Measurements from ENCODE around the gene IRX3. TPM values are rescaled to one million over a fixed set of nuclear protein-coding genes. Genes with fewer than 3 reads are reported as not detected.

IRX3 gene
- total and polyA plus RNA-seq, 10 of the 15 experiments (the other 5 are each of a cell fraction or from before 2014, with no cell fraction given), result 0.05 TPM; not detected in 9

- no peak overlapping the region for H3K4me2 ChIP-seq (ENCODE audit: control insufficient read depth, insufficient read depth)
- H3K9me3 ChIP-seq (replicated peaks; ENCODE audit: control insufficient read depth, insufficient read depth, low read length), result no peaks in the 10 kb centered on the region; the same call in 2 of the 3 replicates
- no peak overlapping the region for H3K9ac ChIP-seq (ENCODE audit: control insufficient read depth, insufficient read depth, low read length)
- POLR2A ChIA-PET, result no interaction called here
- in situ Hi-C loops (cut with MboI) (no loop called here), intact Hi-C loops (cut with micrococcal nuclease; ENCODE audit: unreplicated experiment) (loop anchor here (10.0 kb wide), 1 partner anchor 511 kb away; no protein-coding TSS in a partner anchor)
- H3K36me3 ChIP-seq (ENCODE audit: control insufficient read depth in 2 of 2, insufficient read depth in 2 of 2, low read length in 1 of 2), result no peaks in the 10 kb centered on the region
- no peaks in the 10 kb centered on the region for H3K4me1 ChIP-seq (ENCODE audit: control insufficient read depth, insufficient read depth, low read length)
- BruUV-seq (replicated peaks), result no TSS peak
- H3K79me2 ChIP-seq (ENCODE audit: control insufficient read depth, insufficient read depth, low read length), result no peaks in the 10 kb centered on the region
- SMC1A ChIA-PET (ENCODE audit: uncharacterized antibody, unreplicated experiment), result no interaction called here
- FAIRE-seq, result no peak
- no peaks in the 10 kb centered on the region for H4K20me1 ChIP-seq (ENCODE audit: control insufficient read depth, insufficient read depth)
- H3K4me3 ChIP-seq, result no peak overlapping the region
- H3K27ac ChIP-seq (ENCODE audit: control insufficient read depth, insufficient read depth), result no peak overlapping the region
- no peak for ATAC-seq
- CTCF ChIA-PET, result no interaction called here
- DNase-seq (ENCODE audit: low read depth, low spot score), result no peak
- no peak overlapping the region for H2AFZ ChIP-seq (ENCODE audit: control insufficient read depth, low read depth, low read length)
- 60% methylated on average over 46 of the region's 77 CpGs for WGBS (ENCODE audit: insufficient coverage, insufficient replicate concordance, low lambda C conversion rate, missing lambda C conversion rate)
- H3K27me3 ChIP-seq (replicated peaks in 1 of 2; ENCODE audit: control insufficient read depth in 2 of 2, insufficient read depth in 2 of 2, low read length in 1 of 2), result peaks cover 7 to 11% of the 10 kb centered on the region in 2 experiments
- RAD21 ChIA-PET (ENCODE audit: unreplicated experiment), result no interaction called here
- TF ChIP-seq ATF7 (IDR thresholded peaks at IDR 0.05; ENCODE audit: low read depth) (no peak), MEF2B (IDR thresholded peaks at IDR 0.05; ENCODE audit: partially characterized antibody, poor library complexity, severe bottlenecking) (no peak), FOS (IDR thresholded peaks at IDR 0.05; ENCODE audit: borderline replicate concordance, extremely low read depth, insufficient read length) (no peak), NFIC (IDR thresholded peaks at IDR 0.05; ENCODE audit: low read depth, low read length) (no peak), BCLAF1 (IDR thresholded peaks at IDR 0.05) (no peak), CHD4 (IDR thresholded peaks at IDR 0.05) (no peak), MTA3 (IDR thresholded peaks at IDR 0.05; ENCODE audit: borderline replicate concordance, low read length) (no peak), NFXL1 (IDR thresholded peaks at IDR 0.05; ENCODE audit: borderline replicate concordance) (no peak), POLR2A (IDR thresholded peaks at IDR 0.05; ENCODE audit: low read depth, low read length) (no peak), DPF2 (IDR thresholded peaks at IDR 0.05) (no peak), ZNF384 (IDR thresholded peaks at IDR 0.05; ENCODE audit: borderline replicate concordance, low read depth, low read length) (no peak), SRF (IDR thresholded peaks at IDR 0.05; ENCODE audit: low read depth in 2 of 2, low read length in 2 of 2) (no peak), NR2F1 (conservative IDR thresholded peaks at IDR 0.05) (no peak)
- TF ChIP-seq, protein P1, sequence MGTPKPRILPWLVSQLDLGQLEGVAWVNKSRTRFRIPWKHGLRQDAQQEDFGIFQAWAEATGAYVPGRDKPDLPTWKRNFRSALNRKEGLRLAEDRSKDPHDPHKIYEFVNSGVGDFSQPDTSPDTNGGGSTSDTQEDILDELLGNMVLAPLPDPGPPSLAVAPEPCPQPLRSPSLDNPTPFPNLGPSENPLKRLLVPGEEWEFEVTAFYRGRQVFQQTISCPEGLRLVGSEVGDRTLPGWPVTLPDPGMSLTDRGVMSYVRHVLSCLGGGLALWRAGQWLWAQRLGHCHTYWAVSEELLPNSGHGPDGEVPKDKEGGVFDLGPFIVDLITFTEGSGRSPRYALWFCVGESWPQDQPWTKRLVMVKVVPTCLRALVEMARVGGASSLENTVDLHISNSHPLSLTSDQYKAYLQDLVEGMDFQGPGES (IDR thresholded peaks at IDR 0.05), result no peak
- TF ChIP-seq, protein P2, sequence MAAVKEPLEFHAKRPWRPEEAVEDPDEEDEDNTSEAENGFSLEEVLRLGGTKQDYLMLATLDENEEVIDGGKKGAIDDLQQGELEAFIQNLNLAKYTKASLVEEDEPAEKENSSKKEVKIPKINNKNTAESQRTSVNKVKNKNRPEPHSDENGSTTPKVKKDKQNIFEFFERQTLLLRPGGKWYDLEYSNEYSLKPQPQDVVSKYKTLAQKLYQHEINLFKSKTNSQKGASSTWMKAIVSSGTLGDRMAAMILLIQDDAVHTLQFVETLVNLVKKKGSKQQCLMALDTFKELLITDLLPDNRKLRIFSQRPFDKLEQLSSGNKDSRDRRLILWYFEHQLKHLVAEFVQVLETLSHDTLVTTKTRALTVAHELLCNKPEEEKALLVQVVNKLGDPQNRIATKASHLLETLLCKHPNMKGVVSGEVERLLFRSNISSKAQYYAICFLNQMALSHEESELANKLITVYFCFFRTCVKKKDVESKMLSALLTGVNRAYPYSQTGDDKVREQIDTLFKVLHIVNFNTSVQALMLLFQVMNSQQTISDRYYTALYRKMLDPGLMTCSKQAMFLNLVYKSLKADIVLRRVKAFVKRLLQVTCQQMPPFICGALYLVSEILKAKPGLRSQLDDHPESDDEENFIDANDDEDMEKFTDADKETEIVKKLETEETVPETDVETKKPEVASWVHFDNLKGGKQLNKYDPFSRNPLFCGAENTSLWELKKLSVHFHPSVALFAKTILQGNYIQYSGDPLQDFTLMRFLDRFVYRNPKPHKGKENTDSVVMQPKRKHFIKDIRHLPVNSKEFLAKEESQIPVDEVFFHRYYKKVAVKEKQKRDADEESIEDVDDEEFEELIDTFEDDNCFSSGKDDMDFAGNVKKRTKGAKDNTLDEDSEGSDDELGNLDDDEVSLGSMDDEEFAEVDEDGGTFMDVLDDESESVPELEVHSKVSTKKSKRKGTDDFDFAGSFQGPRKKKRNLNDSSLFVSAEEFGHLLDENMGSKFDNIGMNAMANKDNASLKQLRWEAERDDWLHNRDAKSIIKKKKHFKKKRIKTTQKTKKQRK (IDR thresholded peaks at IDR 0.05; ENCODE audit: low read depth, low read length), result no peak
- TF ChIP-seq, protein P3, sequence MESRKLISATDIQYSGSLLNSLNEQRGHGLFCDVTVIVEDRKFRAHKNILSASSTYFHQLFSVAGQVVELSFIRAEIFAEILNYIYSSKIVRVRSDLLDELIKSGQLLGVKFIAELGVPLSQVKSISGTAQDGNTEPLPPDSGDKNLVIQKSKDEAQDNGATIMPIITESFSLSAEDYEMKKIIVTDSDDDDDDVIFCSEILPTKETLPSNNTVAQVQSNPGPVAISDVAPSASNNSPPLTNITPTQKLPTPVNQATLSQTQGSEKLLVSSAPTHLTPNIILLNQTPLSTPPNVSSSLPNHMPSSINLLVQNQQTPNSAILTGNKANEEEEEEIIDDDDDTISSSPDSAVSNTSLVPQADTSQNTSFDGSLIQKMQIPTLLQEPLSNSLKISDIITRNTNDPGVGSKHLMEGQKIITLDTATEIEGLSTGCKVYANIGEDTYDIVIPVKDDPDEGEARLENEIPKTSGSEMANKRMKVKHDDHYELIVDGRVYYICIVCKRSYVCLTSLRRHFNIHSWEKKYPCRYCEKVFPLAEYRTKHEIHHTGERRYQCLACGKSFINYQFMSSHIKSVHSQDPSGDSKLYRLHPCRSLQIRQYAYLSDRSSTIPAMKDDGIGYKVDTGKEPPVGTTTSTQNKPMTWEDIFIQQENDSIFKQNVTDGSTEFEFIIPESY (IDR thresholded peaks at IDR 0.05), result no peak
Measured at GRCh38 chr16:54285414-54286089, 1.0 kb downstream of the IRX3 start.

All from GM12878 (cell line).